Measurements from ENCODE around the gene ATF4. TPM values are rescaled to one million over a fixed set of nuclear protein-coding genes. Genes with fewer than 3 reads are reported as not detected.

Gene ATF4
- polyA plus RNA-seq, 1 donor from 2014 or later, result 394 TPM

DNA sequence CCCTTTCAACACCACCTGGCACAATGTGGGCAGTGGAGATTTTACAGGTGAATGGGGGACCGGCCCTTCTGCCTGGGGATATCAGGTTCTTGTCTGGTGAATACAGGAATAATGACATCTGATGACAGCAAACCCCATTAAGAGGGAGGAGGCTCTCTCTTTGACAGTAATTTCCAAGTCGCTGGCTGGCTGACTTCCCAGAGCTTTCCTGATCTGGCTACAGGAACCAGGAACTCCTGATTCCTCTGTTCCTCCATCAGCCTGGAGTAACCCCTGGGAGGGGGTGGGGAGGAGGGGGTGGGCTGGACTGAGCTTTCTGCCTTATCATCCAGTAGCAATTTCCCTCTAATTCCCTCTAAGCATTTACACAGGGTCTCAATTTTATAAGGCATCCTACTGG lies 22.0 kb upstream of the ATF4 start:
- Histone ChIP-seq H3K9me2 (ENCODE audit: insufficient read depth, low read length) (no peaks in the 10 kb centered on the region), H3K27ac (ENCODE audit: low read length) (peak overlapping the region; percentile 44), H3K27me3 (ENCODE audit: insufficient read depth, low read depth, low read length) (no peaks in the 10 kb centered on the region), H3K79me2 (replicated peaks; ENCODE audit: insufficient read depth, low read length) (peaks cover 7% of the 10 kb centered on the region), H3K4me2 (ENCODE audit: low read length) (no peak overlapping the region), H3F3A (ENCODE audit: insufficient read depth, low read length, poor library complexity, severe bottlenecking) (no peaks in the 10 kb centered on the region), H2AFZ (ENCODE audit: low read depth, low read length) (no peak overlapping the region), H3K36me3 (ENCODE audit: insufficient read depth, low read length) (no peaks in the 10 kb centered on the region), H3K9me3 (ENCODE audit: low read length) (no peaks in the 10 kb centered on the region), H3K9ac (ENCODE audit: low read length) (peak overlapping the region; percentile 31), H4K20me1 (ENCODE audit: insufficient read depth) (no peaks in the 10 kb centered on the region), H3K4me3 (ENCODE audit: low read length) (no peak overlapping the region)
- TF ChIP-seq TAF1 (IDR thresholded peaks at IDR 0.05; ENCODE audit: low read depth) (no peak), SMC3 (conservative IDR thresholded peaks at IDR 0.05; ENCODE audit: poor library complexity) (no peak), CTCF (IDR thresholded peaks at IDR 0.05; ENCODE audit: poor library complexity, severe bottlenecking) (no peak), REST (IDR thresholded peaks at IDR 0.05; ENCODE audit: borderline replicate concordance) (no peak), EP300 (conservative IDR thresholded peaks at IDR 0.05; ENCODE audit: poor library complexity, severe bottlenecking) (no peak), POLR2AphosphoS5 (IDR thresholded peaks at IDR 0.05) (no peak), EZH2 (IDR thresholded peaks at IDR 0.05; ENCODE audit: borderline replicate concordance, insufficient read depth, low read length, poor library complexity, severe bottlenecking) (no peak), RAD21 (conservative IDR thresholded peaks at IDR 0.05) (no peak), MXI1 (conservative IDR thresholded peaks at IDR 0.05; ENCODE audit: poor library complexity, severe bottlenecking) (no peak)

GRCh38 chr22:39498802-39499201 lies 21.6 kb upstream of the ATF4 start:
- TF ChIP-seq REST (IDR thresholded peaks at IDR 0.05; ENCODE audit: borderline replicate concordance), result no peak
- no peak for TF ChIP-seq POLR2AphosphoS5 (IDR thresholded peaks at IDR 0.05)
- TF ChIP-seq TAF1 (IDR thresholded peaks at IDR 0.05; ENCODE audit: low read depth), result no peak
- TF ChIP-seq EZH2 (IDR thresholded peaks at IDR 0.05; ENCODE audit: borderline replicate concordance, insufficient read depth, low read length, poor library complexity, severe bottlenecking), result no peak
- TF ChIP-seq RAD21 (conservative IDR thresholded peaks at IDR 0.05), result no peak
- TF ChIP-seq MXI1 (conservative IDR thresholded peaks at IDR 0.05; ENCODE audit: poor library complexity, severe bottlenecking), result no peak
- no peak for TF ChIP-seq CTCF (IDR thresholded peaks at IDR 0.05; ENCODE audit: poor library complexity, severe bottlenecking)
- no peak for TF ChIP-seq EP300 (conservative IDR thresholded peaks at IDR 0.05; ENCODE audit: poor library complexity, severe bottlenecking)
- no peak for TF ChIP-seq SMC3 (conservative IDR thresholded peaks at IDR 0.05; ENCODE audit: poor library complexity)
- Histone ChIP-seq H3K9me2 (ENCODE audit: insufficient read depth, low read length) (no peaks in the 10 kb centered on the region), H3K4me2 (ENCODE audit: low read length) (no peak overlapping the region), H3K79me2 (replicated peaks; ENCODE audit: insufficient read depth, low read length) (peaks cover 12% of the 10 kb centered on the region), H3K4me3 (ENCODE audit: low read length) (no peak overlapping the region), H2AFZ (ENCODE audit: low read depth, low read length) (no peak overlapping the region), H3F3A (ENCODE audit: insufficient read depth, low read length, poor library complexity, severe bottlenecking) (no peaks in the 10 kb centered on the region), H3K36me3 (ENCODE audit: insufficient read depth, low read length) (no peaks in the 10 kb centered on the region), H3K9ac (ENCODE audit: low read length) (peak overlapping the region; percentile 31), H3K9me3 (ENCODE audit: low read length) (no peaks in the 10 kb centered on the region), H3K27ac (ENCODE audit: low read length) (peak overlapping the region; percentile 44), H4K20me1 (ENCODE audit: insufficient read depth) (no peaks in the 10 kb centered on the region), H3K27me3 (ENCODE audit: insufficient read depth, low read depth, low read length) (no peaks in the 10 kb centered on the region)
